GM10847 (cell line): Measurements from ENCODE around the gene DEPDC1B.

Experiments used
- POLR2A ChIP-seq: IDR thresholded peaks from 2 replicates; pipeline ENCODE4 v1.6.1; 2011; ENCODE audit not compliant: insufficient read length; ENCODE audit errors: extremely low read depth

DEPDC1B gene

GRCh38 chr5:60630836-60631235, 69.1 kb downstream of the DEPDC1B start:
- no peak for TF ChIP-seq POLR2A

GRCh38 chr5:60630179-60630578, 69.8 kb downstream of the DEPDC1B start:
- TF ChIP-seq POLR2A, result no peak

GRCh38 chr5:60613826-60614225, 86.1 kb downstream of the DEPDC1B start:
- TF ChIP-seq POLR2A, result no peak

GRCh38 chr5:60611099-60611740, 88.7 kb downstream of the DEPDC1B start:
- TF ChIP-seq POLR2A, result no peak

GRCh38 chr5:60604771-60605170, 95.2 kb downstream of the DEPDC1B start:
- TF ChIP-seq POLR2A, result no peak

GRCh38 chr5:60598424-60598823, 101.5 kb downstream of the DEPDC1B start:
- TF ChIP-seq POLR2A, result no peak

GRCh38 chr5:60597572-60598320, 102.2 kb downstream of the DEPDC1B start:
- TF ChIP-seq POLR2A, result no peak

- no peak for TF ChIP-seq POLR2A
These were observed 105.1 kb downstream of the DEPDC1B start for GRCh38 chr5:60594715-60595477.

GRCh38 chr5:60590172-60590571, 109.8 kb downstream of the DEPDC1B start:
- no peak for TF ChIP-seq POLR2A

- no peak for TF ChIP-seq POLR2A
These were observed 113.6 kb downstream of the DEPDC1B start for GRCh38 chr5:60586307-60586901.

GRCh38 chr5:60585618-60586017, 114.3 kb downstream of the DEPDC1B start:
- TF ChIP-seq POLR2A, result no peak

- no peak for TF ChIP-seq POLR2A
These were observed 115.7 kb downstream of the DEPDC1B start for GRCh38 chr5:60584304-60584703.

GRCh38 chr5:60583616-60584015, 116.3 kb downstream of the DEPDC1B start:
- no peak for TF ChIP-seq POLR2A

- no peak for TF ChIP-seq POLR2A
These were observed 121.7 kb downstream of the DEPDC1B start for GRCh38 chr5:60578315-60578714.

- TF ChIP-seq POLR2A, result no peak
These were observed 122.8 kb downstream of the DEPDC1B start for GRCh38 chr5:60577116-60577515.

GRCh38 chr5:60576425-60576824, 123.5 kb downstream of the DEPDC1B start:
- TF ChIP-seq POLR2A, result no peak
